ENCODE results near the gene VDR.

VDR gene

GRCh38 chr12:47882781-47883546, 21.8 kb downstream of the VDR start:
- CTCF ChIA-PET = interaction anchor here (0.8 to 2.0 kb wide), 4 partner anchors 10 to 80 kb away, joined by 3 to 7 read pairs (median 4); partner anchors contain the start of gene TMEM106C
- no peak overlapping the region for H3K4me3 ChIP-seq (ENCODE audit: low read depth, low read length)
- POLR2A ChIA-PET = no interaction called here
- TF ChIP-seq CTCF (IDR thresholded peaks at IDR 0.05; ENCODE audit: insufficient read depth, low read length, missing control alignments) = no peak
- no peak for DNase-seq (ENCODE audit: low read depth, low spot score)

GRCh38 chr12:47881826-47882427, 22.9 kb downstream of the VDR start:
- ChIA-PET POLR2A (interaction anchor here (0.5 to 0.9 kb wide), 3 partner anchors 10 to 265 kb away, joined by 4 read pairs; partner anchors contain the start of gene HDAC7), CTCF (interaction anchor here (0.8 to 4.2 kb wide), 4 partner anchors 14 to 81 kb away, joined by 3 to 25 read pairs (median 5); partner anchors contain the start of gene TMEM106C)
- H3K4me3 ChIP-seq (ENCODE audit: low read depth, low read length) = no peak overlapping the region
- TF ChIP-seq CTCF (IDR thresholded peaks at IDR 0.05; ENCODE audit: insufficient read depth, low read length, missing control alignments) = no peak
- peak; percentile 97 for DNase-seq (ENCODE audit: low read depth, low spot score)

- CTCF ChIA-PET = interaction anchor here (0.8 to 4.2 kb wide), 5 partner anchors 12 to 82 kb away, joined by 3 to 39 read pairs (median 11); partner anchors contain the start of gene TMEM106C
- H3K4me3 ChIP-seq (ENCODE audit: low read depth, low read length) = no peak overlapping the region
- no peak for TF ChIP-seq CTCF (IDR thresholded peaks at IDR 0.05; ENCODE audit: insufficient read depth, low read length, missing control alignments)
- POLR2A ChIA-PET = interaction anchor here (0.5 to 0.7 kb wide), 2 partner anchors 61 to 266 kb away, joined by 4 read pairs; partner anchors contain the start of gene HDAC7
- no peak for DNase-seq (ENCODE audit: low read depth, low spot score)
These were observed 23.7 kb downstream of the VDR start for GRCh38 chr12:47881051-47881450.

- ChIA-PET POLR2A (interaction anchor here (0.5 kb wide), 1 partner anchor 14 kb away, joined by 3 read pairs; no protein-coding TSS in a partner anchor), CTCF (interaction anchor here (0.5 to 4.2 kb wide), 6 partner anchors 10 to 137 kb away, joined by 3 to 39 read pairs (median 8); no protein-coding TSS in a partner anchor)
- TF ChIP-seq CTCF (IDR thresholded peaks at IDR 0.05; ENCODE audit: insufficient read depth, low read length, missing control alignments) = no peak
- H3K4me3 ChIP-seq (ENCODE audit: low read depth, low read length) = no peak overlapping the region
- DNase-seq (ENCODE audit: low read depth, low spot score) = no peak
These were observed 25.8 kb downstream of the VDR start for GRCh38 chr12:47878918-47879481.

GRCh38 chr12:47878293-47878917, 26.4 kb downstream of the VDR start:
- ChIA-PET CTCF (interaction anchor here (2.6 to 4.2 kb wide), 3 partner anchors 9 to 71 kb away, joined by 11 to 39 read pairs (median 25); no protein-coding TSS in a partner anchor), POLR2A (no interaction called here)
- DNase-seq (ENCODE audit: low read depth, low spot score) = no peak
- H3K4me3 ChIP-seq (ENCODE audit: low read depth, low read length) = no peak overlapping the region
- no peak for TF ChIP-seq CTCF (IDR thresholded peaks at IDR 0.05; ENCODE audit: insufficient read depth, low read length, missing control alignments)
